ENCODE measurements around the gene NUP93. TPM values are rescaled to one million over a fixed set of nuclear protein-coding genes. Genes with fewer than 3 reads are reported as not detected.
A peak's percentile ranks its signal among the peaks of the same experiment; 100 is the strongest.

NUP93 gene
- total and polyA plus RNA-seq, 9 of the 15 experiments (the other 6 are each of a cell fraction or from before 2014, with no cell fraction given), result 92.0 to 162 (median 121) TPM

DNA sequence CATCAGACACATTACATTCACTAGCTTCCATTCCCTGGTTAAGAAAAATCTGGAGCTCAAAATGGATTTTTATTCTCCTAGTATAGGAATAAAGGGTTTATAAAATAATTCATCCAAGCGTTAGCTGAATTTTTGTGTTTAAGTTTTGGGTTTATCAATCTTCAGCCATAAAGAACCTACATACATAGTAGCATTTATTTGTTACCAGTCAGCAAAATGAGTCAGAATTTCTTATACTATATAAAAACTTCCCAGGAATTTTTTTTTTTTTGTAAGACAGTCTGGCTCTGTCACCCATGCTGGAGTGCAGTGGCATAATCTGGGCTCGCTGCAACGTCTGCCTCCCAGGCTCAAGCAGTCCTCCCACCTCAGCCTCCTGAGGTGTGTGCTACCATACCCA, 94.9 kb downstream of the NUP93 start:
- TF ChIP-seq TCF7 (IDR thresholded peaks at IDR 0.05; ENCODE audit: borderline replicate concordance) (no peak), ZNF316 (IDR thresholded peaks at IDR 0.05) (peak; percentile 54)
- BruUV-seq (replicated peaks), result no TSS peak
- no peak overlapping the region for H3K4me3 ChIP-seq
- H3K27ac ChIP-seq (ENCODE audit: extremely low read depth, low read depth, low read length), result no peak overlapping the region
- ATAC-seq, result no peak
- FAIRE-seq, result no peak
- H2AFZ ChIP-seq (ENCODE audit: low read depth, low read length), result no peak overlapping the region
- no peaks in the 10 kb centered on the region for H3K27me3 ChIP-seq (ENCODE audit: control insufficient read depth in 2 of 2, insufficient read depth in 2 of 2, low read length in 2 of 2)
- H3K9ac ChIP-seq (ENCODE audit: insufficient read depth in 1 of 2, low read depth in 2 of 2, low read length in 2 of 2), result no peak overlapping the region
- ChIA-PET CTCF (ENCODE audit: low intra/inter-chr PET ratio) (no interaction called here), POLR2A (interaction anchor here (0.8 kb wide), 1 partner anchor 18 kb away, joined by 3 read pairs; no protein-coding TSS in a partner anchor)
- no peaks in the 10 kb centered on the region for H3K9me3 ChIP-seq (replicated peaks; ENCODE audit: control insufficient read depth, insufficient read depth, low read depth, low read length)
- no peaks in the 10 kb centered on the region for H3K9me1 ChIP-seq (ENCODE audit: control insufficient read depth, insufficient read depth, low read length)
- in situ Hi-C loops (cut with MboI) (no loop called here), intact Hi-C loops (cut with micrococcal nuclease) (no loop called here)
- 100% methylated on average over 3 of the region's 3 CpGs for WGBS (ENCODE audit: insufficient coverage, low coverage, missing lambda C conversion rate)
- no peak for DNase-seq (ENCODE audit: extremely low read depth in 1 of 4, low spot score in 3 of 4)
- H3K36me3 ChIP-seq (ENCODE audit: control insufficient read depth, insufficient read depth, low read length), result peaks cover 72% of the 10 kb centered on the region; the same call in 2 of the 3 replicates
- no peaks in the 10 kb centered on the region for H4K20me1 ChIP-seq (replicated peaks; ENCODE audit: control insufficient read depth, insufficient read depth, low read length)
- no peaks in the 10 kb centered on the region for H3K79me2 ChIP-seq (ENCODE audit: control insufficient read depth, insufficient read depth, low read length)
- no peak overlapping the region for H3K4me2 ChIP-seq (ENCODE audit: insufficient read depth, low read length)
- H3K4me1 ChIP-seq (replicated peaks in 1 of 2; ENCODE audit: control insufficient read depth in 2 of 2, insufficient read depth in 2 of 2, low read length in 2 of 2), result no peaks in the 10 kb centered on the region

- H3K27me3 ChIP-seq (ENCODE audit: control insufficient read depth in 2 of 2, insufficient read depth in 2 of 2, low read length in 2 of 2), result no peaks in the 10 kb centered on the region
- in situ Hi-C loops (cut with MboI), result no loop called here
- no peak overlapping the region for H3K4me3 ChIP-seq
- ChIA-PET CTCF (ENCODE audit: low intra/inter-chr PET ratio) (no interaction called here), POLR2A (no interaction called here)
- DNase-seq (ENCODE audit: extremely low read depth in 1 of 4, low spot score in 3 of 4) (no peak), FAIRE-seq (no peak), ATAC-seq (no peak)
- no peaks in the 10 kb centered on the region for H3K9me1 ChIP-seq (ENCODE audit: control insufficient read depth, insufficient read depth, low read length)
- H3K79me2 ChIP-seq (ENCODE audit: control insufficient read depth, insufficient read depth, low read length), result no peaks in the 10 kb centered on the region
- H3K27ac ChIP-seq (ENCODE audit: extremely low read depth, low read depth, low read length), result no peak overlapping the region
- no peaks in the 10 kb centered on the region for H3K4me1 ChIP-seq (replicated peaks in 1 of 2; ENCODE audit: control insufficient read depth in 2 of 2, insufficient read depth in 2 of 2, low read length in 2 of 2)
- peaks cover 73% of the 10 kb centered on the region; the same call in 2 of the 3 replicates for H3K36me3 ChIP-seq (ENCODE audit: control insufficient read depth, insufficient read depth, low read length)
- no peak overlapping the region for H3K4me2 ChIP-seq (ENCODE audit: insufficient read depth, low read length)
- H3K9ac ChIP-seq (ENCODE audit: insufficient read depth in 1 of 2, low read depth in 2 of 2, low read length in 2 of 2), result no peak overlapping the region
- no TSS peak for BruUV-seq (replicated peaks)
- intact Hi-C loops (cut with micrococcal nuclease), result no loop called here
- no peaks in the 10 kb centered on the region for H4K20me1 ChIP-seq (replicated peaks; ENCODE audit: control insufficient read depth, insufficient read depth, low read length)
- no peak overlapping the region for H2AFZ ChIP-seq (ENCODE audit: low read depth, low read length)
- H3K9me3 ChIP-seq (replicated peaks; ENCODE audit: control insufficient read depth, insufficient read depth, low read depth, low read length), result no peaks in the 10 kb centered on the region
- TF ChIP-seq ZNF511 (CRISPR knock-in tag; IDR thresholded peaks at IDR 0.05) (no peak), MCM2 (IDR thresholded peaks at IDR 0.05; ENCODE audit: low read depth) (no peak), SIX5 (IDR thresholded peaks at IDR 0.05; ENCODE audit: borderline replicate concordance in 1 of 2, insufficient read depth in 1 of 2, low read depth in 1 of 2, low read length in 2 of 2) (no peak), TCFL5 (CRISPR knock-in tag; conservative IDR thresholded peaks at IDR 0.05) (no peak), NUFIP1 (IDR thresholded peaks at IDR 0.05; ENCODE audit: partially characterized antibody) (no peak), TAF15 (IDR thresholded peaks at IDR 0.05; ENCODE audit: low read depth, low read length) (no peak), CC2D1A (IDR thresholded peaks at IDR 0.05) (no peak), SMARCC2 (IDR thresholded peaks at IDR 0.05; ENCODE audit: low read depth) (no peak), JUN (IDR thresholded peaks at IDR 0.05; ENCODE audit: borderline replicate concordance, low read depth, low read length) (no peak), JUN (CRISPR knock-in tag; IDR thresholded peaks at IDR 0.05; ENCODE audit: borderline replicate concordance) (no peak), ZNF134 (CRISPR knock-in tag; conservative IDR thresholded peaks at IDR 0.05) (no peak), ZNF311 (CRISPR knock-in tag; IDR thresholded peaks at IDR 0.05) (no peak), ZC3H8 (IDR thresholded peaks at IDR 0.05) (no peak), ZNF589 (CRISPR knock-in tag; IDR thresholded peaks at IDR 0.05; ENCODE audit: low read depth) (no peak), PCBP1 (IDR thresholded peaks at IDR 0.05; ENCODE audit: low read depth, low read length, poor library complexity, severe bottlenecking) (no peak), JUND (IDR thresholded peaks at IDR 0.05; ENCODE audit: borderline replicate concordance, low read depth, low read length) (no peak), JUND (tag; IDR thresholded peaks at IDR 0.05; ENCODE audit: borderline replicate concordance, low read depth, low read length) (no peak), EWSR1 (IDR thresholded peaks at IDR 0.05; ENCODE audit: borderline replicate concordance, low read depth, partially characterized antibody) (no peak)
These were observed 95.9 kb downstream of the NUP93 start for GRCh38 chr16:56825826-56826225.

Data from K562 (cell line).